Choroid plexus epithelial cell (primary cell): ENCODE results near the gene TMPRSS2.

Experiments
- DNase-seq: peaks from one replicate; pipeline ENCODE4 v3.0.0-alpha.2; 2010; ENCODE audit warnings: low read depth
- H3K4me3 ChIP-seq: 2 replicates; pipeline ENCODE4 v1.5.1; 2011; ENCODE audit warnings: low read depth, mild to moderate bottlenecking, control low read depth, low read length, moderate library complexity
- TF ChIP-seq, protein P1 (sequence below): conservative IDR thresholded peaks from 2 replicates; pipeline ENCODE4 v1.5.1; 2011; ENCODE audit warnings: low read depth, mild to moderate bottlenecking, control low read depth, inconsistent platforms, low read length, moderate library complexity

The TMPRSS2 gene

DNA sequence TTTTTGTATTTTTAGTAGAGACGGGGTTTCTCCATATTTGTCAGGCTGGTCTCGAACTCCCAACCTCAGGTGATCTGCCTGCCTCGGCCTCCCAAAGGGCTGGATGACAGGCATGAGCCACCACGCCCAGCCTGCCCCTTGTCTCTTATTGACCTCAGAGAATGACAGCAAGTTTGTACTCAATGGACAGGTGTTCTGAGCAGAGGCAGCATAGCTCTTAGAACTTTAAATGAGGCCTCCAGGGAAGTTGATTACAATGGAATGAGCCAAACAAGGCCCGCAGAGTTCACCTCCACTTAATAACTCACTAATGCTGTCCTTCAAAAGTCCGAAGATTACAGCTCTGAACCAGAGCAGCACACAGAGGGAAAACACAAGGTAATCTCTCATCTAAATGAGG, 10.9 kb downstream of the TMPRSS2 start:
- no peak overlapping the region for H3K4me3 ChIP-seq
- TF ChIP-seq, protein P1, sequence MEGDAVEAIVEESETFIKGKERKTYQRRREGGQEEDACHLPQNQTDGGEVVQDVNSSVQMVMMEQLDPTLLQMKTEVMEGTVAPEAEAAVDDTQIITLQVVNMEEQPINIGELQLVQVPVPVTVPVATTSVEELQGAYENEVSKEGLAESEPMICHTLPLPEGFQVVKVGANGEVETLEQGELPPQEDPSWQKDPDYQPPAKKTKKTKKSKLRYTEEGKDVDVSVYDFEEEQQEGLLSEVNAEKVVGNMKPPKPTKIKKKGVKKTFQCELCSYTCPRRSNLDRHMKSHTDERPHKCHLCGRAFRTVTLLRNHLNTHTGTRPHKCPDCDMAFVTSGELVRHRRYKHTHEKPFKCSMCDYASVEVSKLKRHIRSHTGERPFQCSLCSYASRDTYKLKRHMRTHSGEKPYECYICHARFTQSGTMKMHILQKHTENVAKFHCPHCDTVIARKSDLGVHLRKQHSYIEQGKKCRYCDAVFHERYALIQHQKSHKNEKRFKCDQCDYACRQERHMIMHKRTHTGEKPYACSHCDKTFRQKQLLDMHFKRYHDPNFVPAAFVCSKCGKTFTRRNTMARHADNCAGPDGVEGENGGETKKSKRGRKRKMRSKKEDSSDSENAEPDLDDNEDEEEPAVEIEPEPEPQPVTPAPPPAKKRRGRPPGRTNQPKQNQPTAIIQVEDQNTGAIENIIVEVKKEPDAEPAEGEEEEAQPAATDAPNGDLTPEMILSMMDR: no peak
- DNase-seq: no peak

DNA sequence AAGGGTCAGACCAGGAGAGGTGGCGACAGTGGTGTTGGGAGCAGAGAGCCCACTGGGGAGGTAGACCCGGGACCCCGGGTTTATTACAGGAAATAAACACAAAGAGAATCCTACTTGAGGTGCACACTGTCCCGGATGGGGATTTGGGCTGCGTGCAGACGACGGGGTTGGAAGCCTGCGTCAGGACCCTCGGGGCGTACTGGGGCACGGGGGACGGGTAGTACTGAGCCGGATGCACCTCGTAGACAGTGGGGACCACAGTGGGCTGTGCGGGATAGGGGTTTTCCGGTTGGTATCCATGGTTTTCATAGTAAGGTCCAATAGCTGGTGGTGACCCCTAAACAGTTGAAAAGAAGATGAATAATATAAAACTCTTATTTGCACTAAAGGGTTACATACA, 13.7 kb downstream of the TMPRSS2 start:
- TF ChIP-seq, protein P1: no peak
- no peak for DNase-seq
- no peak overlapping the region for H3K4me3 ChIP-seq

DNA sequence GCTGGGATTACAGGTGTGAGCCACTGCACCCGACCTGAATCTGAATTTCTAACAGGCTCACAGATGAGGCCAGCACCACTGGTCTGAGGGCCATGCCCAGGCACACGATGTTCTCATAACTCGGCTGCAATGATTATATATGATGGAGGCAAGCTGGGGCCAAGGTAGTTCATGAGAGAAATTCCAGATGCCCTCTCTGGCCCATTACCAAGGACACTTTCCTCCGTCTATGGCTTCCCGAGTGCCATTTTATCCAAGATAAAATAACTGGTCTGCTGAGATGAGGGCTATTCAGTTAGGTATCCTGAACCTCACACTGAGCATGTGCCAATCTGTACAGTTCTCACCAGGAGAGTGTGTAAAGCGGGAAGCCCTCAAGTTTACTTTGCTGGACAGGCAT, 16.5 kb downstream of the TMPRSS2 start:
- H3K4me3 ChIP-seq: no peak overlapping the region
- TF ChIP-seq, protein P1: no peak
- no peak for DNase-seq

DNA sequence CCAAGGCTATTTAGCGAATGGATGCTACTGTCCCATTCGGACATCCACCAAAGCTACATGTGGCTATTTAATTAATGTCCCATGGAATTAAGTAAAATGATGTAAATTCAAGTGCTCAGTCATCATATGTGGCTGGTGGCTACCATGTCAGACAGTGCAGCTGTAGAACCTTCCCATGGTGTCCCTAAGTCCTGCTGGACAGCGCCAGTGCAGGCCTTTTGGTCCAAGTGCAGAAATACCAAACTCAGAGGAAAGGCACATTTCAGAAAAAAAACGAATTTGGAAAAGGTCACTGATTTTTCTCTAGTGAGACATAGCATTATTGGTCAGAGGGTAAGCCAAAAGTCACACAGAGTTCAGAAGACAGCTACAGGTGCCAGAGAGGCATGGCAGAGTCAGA, 17.6 kb downstream of the TMPRSS2 start:
- DNase-seq: no peak
- no peak overlapping the region for H3K4me3 ChIP-seq
- TF ChIP-seq, protein P1: no peak

DNA sequence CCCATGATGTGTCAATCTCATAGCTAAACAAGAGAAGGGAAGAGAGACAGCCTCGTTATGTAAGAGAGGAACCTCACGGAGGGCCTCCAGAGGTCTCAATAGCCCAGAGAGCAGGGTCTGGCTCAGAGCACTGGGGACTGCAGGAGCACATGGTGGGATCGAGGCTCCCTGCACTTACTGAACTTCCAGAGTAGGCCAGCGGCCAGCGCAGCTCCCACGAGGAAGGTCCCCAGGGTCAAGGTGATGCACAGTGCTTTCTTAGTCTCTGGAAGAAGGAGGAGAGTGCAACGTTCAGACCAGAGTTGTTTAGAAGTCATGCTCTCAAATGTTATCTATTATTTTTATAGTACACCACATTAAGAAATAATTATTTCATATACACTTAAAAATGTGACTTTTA, 18.6 kb downstream of the TMPRSS2 start:
- DNase-seq: no peak
- TF ChIP-seq, protein P1: no peak
- H3K4me3 ChIP-seq: no peak overlapping the region

DNA sequence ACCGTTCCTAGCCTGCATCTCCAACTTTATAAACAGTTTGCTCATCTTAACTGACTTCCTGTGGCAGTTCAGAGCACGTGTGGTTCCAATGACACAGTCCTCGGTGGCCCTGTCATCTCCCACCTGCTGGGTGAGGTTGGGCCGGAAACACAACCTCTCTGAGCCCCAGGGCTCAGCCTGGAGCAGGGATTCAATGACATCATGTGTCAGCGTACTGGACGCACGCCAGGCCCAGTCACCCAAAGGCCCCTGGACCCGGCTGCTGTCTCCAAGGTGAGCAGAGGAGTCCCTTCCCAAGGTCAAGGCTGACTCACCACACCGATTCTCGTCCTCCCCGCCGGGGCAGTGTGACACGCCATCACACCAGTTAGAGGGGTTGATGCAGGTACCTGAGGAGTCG, 19.9 kb downstream of the TMPRSS2 start:
- no peak for DNase-seq
- no peak overlapping the region for H3K4me3 ChIP-seq
- TF ChIP-seq, protein P1: no peak

DNA sequence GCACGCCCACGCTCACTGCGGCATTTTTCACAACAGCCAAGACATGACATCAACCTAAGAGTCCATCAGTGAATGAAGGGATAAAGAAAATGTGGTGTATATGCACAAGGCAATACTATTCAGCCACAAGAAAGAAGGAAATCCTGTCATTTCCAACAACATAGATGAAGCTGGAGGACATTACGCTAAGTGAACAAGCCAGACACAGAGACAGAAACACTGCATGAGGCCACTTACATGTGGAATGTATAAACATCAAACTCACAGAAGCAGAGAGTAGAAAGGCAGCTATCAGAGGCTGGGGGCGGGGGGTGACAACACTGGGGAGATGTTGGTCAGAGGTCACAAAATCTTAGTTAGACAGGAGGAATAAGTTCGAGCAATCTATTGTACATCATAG, 20.9 kb downstream of the TMPRSS2 start:
- no peak for DNase-seq
- TF ChIP-seq, protein P1: no peak
- no peak overlapping the region for H3K4me3 ChIP-seq
